Measurements from ENCODE around the gene CCDC88A.
"Not testable (repeated sequence)": the region's sequence is repeated elsewhere in the genome, so short reads cannot be mapped to it uniquely, and the experiment has no call there.

- not testable (repeated sequence) for TF ChIP-seq CTCF (conservative IDR thresholded peaks at IDR 0.05 in 1 of 2, IDR thresholded peaks at IDR 0.05 in 1 of 2; ENCODE audit: extremely low read depth in 1 of 2, insufficient read depth in 1 of 2, low read depth in 1 of 2, low read length in 2 of 2); EZH2 (IDR thresholded peaks at IDR 0.05; ENCODE audit: borderline replicate concordance, low read length)
These were observed 30.4 kb upstream of the CCDC88A start for GRCh38 chr2:55450014-55450413.
